ENCODE measurements around the gene LAMTOR1.

The LAMTOR1 gene

DNA sequence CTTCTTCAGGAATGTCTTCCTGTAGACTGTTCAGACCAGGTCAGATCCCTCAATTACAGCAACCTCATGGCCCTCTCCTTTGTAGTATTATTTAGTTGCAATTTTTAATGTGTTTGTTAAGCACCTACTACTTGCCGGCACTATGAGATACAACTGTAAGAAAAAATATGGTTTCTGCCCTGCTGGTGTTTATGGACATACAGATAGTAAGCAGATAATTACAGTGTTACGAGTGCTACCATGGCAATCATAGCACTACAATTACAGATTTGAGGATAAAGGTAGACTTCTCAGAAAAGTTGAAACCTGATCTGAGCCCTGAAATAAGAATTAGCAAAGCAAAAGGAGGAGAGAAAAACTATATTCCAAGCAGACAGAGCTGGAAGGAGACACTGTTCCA lies 19.7 kb downstream of the LAMTOR1 start:
- in situ Hi-C loops (cut with HindIII; ENCODE audit: low sequenced_read_pairs) = no loop called here

DNA sequence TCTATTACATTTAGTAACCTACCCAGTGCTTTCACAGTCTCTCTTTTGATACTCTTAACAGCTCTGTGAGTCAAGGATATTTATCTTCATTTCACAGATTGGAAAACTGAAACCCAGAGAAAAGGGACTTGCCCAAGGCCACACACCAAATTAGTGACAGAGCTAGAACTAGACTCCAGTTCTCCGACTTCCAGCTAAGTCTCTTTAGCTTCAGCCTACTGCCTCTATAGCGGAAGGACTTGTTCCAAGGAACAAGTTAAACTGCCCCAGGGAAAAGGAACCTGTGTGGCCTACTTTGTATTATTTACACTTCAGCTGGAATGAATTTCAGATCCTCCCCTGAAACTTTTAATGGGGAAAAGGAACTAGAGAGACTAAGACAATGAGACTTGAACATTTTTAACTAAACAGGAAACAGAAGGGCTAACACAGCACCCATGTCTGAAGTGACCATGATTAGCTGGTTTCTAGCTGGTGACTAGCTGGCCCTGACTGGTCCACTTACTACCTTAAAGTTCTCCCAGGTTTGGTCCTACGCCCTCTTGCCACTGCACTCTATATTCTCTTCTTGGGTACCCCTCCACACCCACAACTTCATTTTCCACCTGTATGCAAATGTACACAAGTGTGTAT lies 21.2 kb downstream of the LAMTOR1 start:
- in situ Hi-C loops (cut with HindIII; ENCODE audit: low sequenced_read_pairs) = no loop called here

DNA sequence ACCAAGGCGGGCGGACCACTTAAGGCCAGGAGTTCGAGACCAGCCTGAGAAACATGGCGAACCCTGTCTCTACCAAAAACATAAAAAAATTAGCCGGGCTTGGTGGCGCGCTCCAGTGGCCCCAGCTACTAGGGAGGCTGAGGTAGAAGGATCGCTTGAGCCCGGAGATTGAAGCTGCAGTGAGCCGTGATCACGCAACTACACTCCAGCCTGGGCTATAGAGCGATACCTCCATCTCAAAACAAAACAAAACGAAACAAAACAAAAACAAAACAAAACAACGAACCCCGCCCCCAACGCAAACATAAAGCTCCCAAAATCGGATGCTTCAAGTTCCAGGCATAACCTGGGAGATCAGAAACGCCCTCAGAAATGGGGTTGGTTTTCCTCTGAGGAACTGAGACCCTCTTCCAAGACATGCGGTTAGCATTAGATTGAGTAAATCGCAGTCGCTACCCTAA lies 21.9 kb downstream of the LAMTOR1 start:
- in situ Hi-C loops (cut with HindIII; ENCODE audit: low sequenced_read_pairs) = no loop called here

DNA sequence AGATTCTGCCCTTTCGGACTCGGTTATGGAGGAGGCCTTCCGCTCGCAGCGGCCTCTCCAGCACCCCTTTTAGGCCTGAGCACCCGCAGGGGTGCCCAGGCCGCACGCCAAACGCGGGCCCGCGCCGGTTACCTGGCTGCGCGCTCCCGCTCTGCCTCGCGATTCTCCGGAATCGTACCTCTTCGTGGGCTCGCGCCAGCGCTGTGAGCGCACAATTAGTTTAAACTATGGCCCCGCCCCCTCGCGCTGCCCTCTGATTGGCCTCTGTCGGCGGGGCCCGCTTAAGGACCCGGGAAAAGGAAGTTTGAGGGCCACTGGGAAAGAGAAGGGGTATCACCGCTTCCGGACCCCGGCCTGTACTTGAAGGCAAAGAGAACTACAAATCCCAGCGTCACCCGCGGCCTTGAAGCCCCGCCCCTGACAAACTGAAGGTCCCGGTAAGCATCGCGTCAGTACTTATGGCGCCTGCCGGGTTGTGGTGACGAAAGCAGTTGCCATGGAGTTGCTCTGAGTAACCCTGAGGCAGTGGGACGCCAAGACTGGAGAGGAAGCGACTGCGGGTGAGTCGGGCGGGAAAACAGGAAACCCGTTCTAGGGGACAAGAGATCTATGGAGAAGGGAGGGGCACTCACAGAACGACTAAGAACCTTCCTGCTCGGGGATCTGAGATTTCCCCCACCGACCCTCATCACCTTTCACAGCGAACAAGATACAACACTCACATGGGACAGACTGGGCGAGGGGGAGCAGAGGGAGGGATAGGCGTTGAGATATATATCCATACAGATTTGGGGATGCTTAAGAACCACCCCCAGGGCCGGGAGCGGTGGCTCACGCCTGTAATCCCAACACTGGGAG lies 22.5 kb downstream of the LAMTOR1 start, which contains the start of the genes LRRC51 and NUMA1:
Gene LRRC51, plus strand, starts transcription at position 525 of the 858 bp plus-strand sequence. CDS start 8,234 bp downstream, outside the sequence.
Gene NUMA1, minus strand, starts transcription at position 217 of the 858 bp plus-strand sequence. CDS start 44,599 bp downstream, outside the sequence.
- in situ Hi-C loops (cut with HindIII; ENCODE audit: low sequenced_read_pairs) = no loop called here

DNA sequence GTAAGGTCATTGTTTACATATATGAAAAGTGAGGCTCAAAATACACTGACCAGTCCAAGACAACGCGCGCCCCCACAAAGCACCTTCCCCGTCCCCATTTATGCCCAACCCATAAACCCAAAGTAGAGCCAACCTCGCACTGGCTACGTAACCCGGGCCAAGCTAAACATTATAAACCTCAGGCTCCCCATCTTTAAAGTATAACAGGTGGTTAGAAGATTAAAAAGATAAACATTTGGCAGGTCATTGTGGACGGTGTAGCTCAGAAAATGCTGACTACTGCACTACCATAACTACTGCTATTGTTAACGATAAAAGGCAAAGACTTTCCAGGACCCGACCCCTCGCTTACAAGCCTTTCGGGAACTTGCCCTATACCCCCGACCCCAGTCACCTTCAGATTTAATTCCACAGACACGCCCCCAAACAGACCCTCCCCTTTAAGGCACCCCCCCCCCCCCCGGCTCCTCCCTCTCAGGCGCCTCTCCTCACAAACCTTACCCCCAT lies 23.2 kb downstream of the LAMTOR1 start:
- in situ Hi-C loops (cut with HindIII; ENCODE audit: low sequenced_read_pairs) = no loop called here

DNA sequence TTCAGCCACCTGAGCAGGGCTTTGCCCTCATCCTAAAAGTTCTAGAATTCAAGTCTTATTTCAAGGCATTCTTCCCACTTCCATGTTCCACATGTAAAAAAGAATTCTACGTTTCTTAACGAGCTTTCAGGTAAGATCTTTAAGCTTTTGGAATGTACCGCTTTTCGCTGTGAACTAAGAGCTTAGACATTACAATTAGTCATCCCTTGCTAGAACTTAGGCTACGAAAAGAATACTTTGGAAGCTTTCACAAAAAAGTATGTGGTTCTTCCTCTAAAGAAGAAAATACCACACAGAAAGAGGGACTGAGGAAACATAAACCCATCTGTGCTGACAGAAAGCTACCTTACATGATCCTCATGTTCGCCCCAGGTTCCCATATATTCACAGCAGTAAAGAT lies 24.6 kb downstream of the LAMTOR1 start:
- in situ Hi-C loops (cut with HindIII; ENCODE audit: low sequenced_read_pairs) = no loop called here

DNA sequence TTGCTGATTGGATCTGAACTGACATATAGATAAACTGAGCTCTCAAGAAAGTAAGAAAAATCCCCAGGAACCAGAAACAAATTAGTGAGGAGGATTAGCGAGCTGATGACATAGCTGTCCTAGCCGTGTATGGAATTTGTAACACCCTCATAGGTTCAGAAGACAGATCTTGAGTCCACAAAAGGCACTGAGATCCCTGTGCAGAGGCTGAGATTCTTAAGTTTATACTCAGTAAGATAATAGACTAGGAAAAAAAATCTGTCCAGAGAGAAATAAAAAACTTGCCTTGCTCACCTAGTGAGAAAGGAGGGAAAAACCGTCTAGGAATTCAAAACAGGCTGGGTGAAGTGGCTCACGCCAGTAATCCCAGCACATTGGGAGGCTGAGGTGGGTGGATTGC lies 27.3 kb downstream of the LAMTOR1 start:
- in situ Hi-C loops (cut with HindIII; ENCODE audit: low sequenced_read_pairs) = no loop called here

DNA sequence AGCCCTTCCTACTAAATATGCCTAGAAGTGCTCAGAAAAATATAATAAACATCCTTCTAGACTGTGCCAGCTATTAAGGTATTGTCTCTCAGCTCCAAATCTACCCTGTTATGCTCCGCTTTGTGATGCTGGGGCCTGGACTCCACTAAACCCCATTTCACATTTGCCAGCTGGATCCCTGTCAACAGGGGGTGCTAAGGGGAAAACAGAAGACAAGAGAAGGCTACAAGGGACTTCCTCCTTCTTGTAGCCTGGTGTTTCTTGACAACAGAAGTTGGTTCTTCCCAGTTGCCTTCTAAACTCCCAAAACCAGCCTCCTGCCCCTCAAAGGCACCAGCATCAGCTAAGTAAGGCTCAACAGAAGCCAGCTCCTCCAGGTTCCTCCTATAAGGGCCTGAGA lies 28.0 kb downstream of the LAMTOR1 start:
- in situ Hi-C loops (cut with HindIII; ENCODE audit: low sequenced_read_pairs) = no loop called here

DNA sequence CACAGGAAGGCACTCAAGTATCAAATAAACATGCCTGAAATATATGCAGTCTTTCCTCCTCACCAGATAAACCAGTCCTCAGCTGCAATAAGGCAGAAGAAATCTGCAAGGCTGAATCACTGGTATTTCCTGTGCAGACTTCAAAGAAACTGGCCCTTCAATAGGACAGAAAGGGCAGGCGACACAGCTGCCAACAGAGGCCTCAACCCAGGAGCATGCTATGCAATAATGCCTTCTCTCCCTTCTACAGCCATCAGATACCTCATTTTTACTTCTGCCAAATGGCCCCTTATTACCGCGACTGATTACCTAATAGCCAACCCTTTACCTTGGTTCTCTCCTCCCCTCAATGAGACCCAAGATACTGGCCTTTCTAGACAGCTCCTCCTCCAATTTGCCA lies 30.7 kb downstream of the LAMTOR1 start:
- in situ Hi-C loops (cut with HindIII; ENCODE audit: low sequenced_read_pairs) = no loop called here

DNA sequence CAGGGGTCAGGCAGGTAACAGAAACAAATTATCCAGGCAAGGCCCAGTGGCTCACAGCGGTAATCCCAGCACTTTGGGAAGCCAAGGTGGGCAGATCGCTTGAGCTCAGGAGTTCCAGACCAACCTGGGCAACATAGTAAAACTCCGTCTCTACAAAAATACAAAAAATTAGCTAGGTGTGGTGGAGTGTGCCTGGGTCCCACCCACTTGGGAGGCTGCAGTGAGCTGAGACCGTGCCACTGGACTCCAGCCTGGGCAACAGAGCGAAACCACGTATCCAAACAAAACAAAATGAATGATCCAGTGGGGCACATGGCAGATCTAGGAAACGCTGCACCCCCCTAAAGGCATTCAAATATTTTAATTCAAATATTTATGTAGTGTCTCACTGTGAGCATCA lies 32.6 kb downstream of the LAMTOR1 start:
- in situ Hi-C loops (cut with HindIII; ENCODE audit: low sequenced_read_pairs) = no loop called here

DNA sequence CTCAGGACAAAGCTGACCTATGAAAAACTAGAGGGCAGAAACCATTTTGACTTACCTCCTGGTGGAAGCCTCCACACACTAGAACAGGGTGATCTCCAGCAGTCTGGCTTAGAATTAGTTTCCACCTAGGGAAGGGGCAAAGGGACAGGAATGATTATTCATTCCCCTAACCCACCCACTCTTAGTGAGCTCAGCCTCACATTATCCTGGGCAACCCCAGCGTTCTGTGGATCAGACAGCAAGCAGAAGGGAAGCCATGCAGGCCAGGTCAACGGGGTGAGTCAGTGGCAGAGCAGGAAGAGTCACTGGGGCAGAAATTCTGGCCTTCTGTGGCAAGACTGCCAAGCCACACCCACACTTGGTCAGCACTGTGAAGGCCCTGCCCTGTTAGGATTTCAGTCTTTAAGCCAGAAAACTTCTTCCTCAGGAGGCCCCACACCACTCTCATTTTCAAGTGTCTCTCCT lies 33.3 kb downstream of the LAMTOR1 start:
- in situ Hi-C loops (cut with HindIII; ENCODE audit: low sequenced_read_pairs) = no loop called here

DNA sequence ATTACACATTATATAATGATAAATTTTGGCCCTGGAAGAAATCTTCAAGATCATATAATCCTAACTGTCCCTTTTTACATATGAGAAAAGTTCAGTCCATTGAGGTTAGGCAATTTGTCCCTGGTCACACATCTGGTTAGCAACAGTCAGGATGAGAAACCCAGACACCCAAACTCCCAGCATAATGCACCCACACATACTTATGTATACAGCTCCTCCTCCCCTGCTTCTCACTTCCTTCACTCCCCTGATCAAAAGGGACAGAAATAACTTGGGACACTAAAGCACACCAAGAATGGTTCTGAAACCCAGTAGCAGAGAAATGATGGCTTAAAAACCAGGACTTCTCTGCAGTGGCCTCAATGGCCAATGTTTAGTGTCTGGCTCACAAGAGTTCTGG lies 33.9 kb downstream of the LAMTOR1 start:
- in situ Hi-C loops (cut with HindIII; ENCODE audit: low sequenced_read_pairs) = no loop called here

DNA sequence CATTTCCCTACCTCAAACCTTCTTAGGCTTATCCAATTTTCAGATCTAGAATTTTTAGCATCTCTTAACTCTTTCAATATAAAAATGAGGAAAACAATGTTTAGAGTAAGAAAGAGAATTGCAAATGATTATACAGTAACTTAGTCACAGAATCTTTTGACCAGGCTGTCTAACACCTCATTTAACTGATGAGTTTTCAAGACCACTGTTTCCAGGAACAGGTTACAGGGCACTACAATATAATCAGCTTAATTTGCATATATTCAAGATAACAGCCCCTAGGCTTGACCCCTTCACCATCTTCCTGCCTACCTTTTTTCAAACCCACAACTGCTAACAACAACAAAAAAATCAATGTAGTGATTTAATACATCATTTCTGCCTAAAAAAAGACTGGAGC lies 35.4 kb downstream of the LAMTOR1 start:
- in situ Hi-C loops (cut with HindIII; ENCODE audit: low sequenced_read_pairs) = no loop called here

DNA sequence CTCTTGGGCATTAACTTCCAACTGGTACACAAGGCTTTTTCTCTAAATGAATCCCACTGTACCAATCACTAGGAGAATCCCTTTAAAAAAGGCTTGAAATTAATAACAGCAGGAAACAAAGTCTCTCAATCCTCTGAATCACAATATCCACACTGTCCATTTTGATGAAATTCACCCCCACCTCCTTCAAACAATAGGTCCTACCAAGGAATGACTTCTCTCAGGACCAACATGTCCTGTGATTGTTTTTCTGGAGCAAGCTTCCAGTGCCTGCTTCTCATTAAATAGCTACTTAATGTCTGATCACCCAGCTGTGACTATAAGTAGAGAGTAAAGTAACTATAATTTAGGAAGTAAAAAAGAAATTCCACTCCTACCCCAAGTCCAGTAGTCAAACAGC lies 35.8 kb downstream of the LAMTOR1 start:
- in situ Hi-C loops (cut with HindIII; ENCODE audit: low sequenced_read_pairs) = no loop called here

DNA sequence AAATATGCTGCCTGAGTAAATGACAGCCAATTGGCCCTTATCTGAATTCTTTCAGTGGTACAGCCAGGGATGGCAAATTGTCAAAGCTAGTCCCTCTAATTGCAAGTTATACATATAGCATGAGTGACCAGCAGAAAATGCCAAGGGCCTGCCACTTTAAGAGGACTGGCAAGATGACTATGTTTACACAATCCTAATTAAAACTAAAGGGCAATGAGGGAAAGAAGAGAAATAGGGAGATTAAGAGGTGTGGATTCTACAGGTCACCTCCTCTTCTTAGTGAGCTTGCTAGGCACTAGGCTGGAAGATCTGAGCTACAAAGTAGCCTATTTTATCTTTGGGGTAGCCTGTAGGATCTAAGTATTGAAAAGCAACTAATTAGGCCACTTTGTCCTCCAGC lies 36.2 kb downstream of the LAMTOR1 start:
- in situ Hi-C loops (cut with HindIII; ENCODE audit: low sequenced_read_pairs) = no loop called here

DNA sequence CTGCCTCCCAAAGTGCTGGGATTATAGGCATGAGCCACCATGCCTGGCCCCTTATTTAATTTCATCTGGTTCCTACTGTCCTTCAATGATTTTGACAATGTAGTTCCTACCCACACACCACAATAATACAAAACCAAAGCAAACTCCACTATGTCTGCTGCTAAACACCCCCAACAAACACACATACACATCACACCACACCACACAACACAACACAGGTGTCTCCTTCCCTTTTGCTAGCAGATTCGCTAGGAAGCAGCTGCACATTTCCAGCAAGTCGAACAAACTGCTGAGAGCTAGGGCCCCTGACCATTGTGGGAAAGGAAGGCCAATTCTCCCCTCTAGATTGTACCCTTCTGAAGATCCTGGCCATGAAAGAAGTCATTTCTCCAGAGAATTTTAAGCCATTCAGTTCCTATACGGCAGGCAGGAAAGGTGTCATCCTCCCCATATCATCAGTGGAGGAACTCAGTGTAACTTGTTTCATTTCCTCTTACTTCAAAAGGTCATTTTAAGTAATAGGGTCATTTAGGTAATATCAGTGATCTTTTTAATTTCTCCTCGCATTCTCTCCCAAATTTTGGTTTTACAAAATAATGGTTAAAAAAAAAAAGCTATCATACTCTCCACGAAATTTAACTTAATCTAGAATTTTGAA lies 41.2 kb downstream of the LAMTOR1 start:
- in situ Hi-C loops (cut with HindIII; ENCODE audit: low sequenced_read_pairs) = no loop called here

DNA sequence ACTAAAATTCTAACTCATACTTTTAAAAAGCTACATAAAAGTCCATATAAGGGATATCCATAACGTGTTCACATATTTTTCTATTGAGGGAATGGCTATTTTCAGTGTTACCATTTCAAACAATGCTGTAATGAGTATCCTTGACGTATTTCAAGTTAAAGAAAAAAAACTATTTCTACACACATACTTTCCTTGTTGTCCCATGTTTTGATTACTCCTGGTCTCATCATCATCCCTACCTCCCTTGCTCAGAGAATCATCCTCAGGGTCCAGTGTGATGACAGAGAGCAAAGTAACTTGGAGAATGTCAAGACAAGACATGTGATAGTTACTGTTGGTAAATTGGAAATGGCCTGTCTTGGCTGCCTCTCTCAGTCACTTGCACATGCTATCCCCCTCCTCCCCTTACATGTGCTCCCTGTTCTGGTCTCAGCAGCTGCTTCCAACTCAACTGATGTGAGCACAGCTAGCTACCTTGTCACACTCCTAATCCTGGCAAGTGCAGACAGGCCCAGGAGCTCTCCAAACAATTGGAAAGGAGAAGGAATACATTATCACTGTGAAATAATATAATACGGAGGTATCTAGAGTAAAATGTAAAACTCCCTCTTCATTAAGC lies 44.6 kb downstream of the LAMTOR1 start:
- in situ Hi-C loops (cut with HindIII; ENCODE audit: low sequenced_read_pairs) = no loop called here

DNA sequence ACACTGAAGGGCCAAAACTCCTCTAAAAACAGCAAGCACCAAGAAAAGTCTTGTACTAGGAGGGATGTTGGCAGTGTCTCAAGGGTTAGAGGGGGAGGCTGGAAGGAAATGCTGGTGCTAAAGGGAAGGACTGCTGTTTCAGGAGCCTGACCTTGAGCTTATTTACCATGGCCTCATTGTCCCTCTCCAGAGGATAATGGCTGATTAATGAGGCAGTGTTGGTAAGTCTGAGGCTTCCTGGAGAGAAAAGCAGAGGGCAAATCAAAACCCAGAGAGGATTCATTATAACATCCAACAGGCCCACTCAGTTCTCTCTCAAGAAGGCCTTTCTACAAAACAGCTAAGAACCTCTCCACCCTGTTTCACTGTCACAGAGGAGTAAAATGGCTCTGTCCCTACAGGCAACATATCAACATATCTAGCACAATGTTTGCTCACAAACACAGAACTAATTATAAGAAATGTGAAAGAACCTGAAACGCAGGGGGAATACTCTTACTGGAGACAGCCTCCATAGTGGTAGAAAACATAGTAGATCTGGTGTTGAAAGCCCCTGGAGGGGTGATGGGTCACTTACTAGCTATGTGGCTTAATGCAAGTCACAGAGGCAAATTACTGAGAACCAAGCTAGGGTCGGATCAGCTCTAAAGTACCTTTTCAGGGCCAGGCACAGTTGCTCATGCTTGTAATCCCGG lies 54.2 kb downstream of the LAMTOR1 start:
- in situ Hi-C loops (cut with HindIII; ENCODE audit: low sequenced_read_pairs) = no loop called here

All from DLD1 (cell line).